Measurements from ENCODE around the gene CCDC91.

DNA sequence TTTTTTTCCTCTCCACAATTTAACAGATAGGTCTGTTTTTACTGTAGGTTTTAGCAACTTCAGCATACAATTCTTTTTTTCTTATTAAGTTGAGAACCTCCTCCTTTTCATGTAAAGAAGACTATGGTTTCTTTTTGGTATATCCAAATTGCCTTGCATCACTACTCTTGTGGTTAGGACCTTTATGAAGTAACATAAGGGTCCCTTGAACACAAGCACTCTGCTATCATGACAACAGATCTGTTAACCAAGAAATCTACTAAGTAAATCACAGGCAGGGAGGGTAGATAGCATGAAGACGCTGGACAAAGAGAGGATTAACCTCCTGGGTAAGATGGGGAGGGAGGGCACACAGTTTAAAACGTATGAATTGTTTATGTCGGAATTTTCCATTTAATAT lies 380.6 kb downstream of the CCDC91 start:
- no peak for TF ChIP-seq POLR2AphosphoS5 (IDR thresholded peaks at IDR 0.05; ENCODE audit: low read depth, low read length)
- no peak for TF ChIP-seq SIN3A (IDR thresholded peaks at IDR 0.05; ENCODE audit: borderline replicate concordance, insufficient read depth, low read length)
- TF ChIP-seq, protein P1, sequence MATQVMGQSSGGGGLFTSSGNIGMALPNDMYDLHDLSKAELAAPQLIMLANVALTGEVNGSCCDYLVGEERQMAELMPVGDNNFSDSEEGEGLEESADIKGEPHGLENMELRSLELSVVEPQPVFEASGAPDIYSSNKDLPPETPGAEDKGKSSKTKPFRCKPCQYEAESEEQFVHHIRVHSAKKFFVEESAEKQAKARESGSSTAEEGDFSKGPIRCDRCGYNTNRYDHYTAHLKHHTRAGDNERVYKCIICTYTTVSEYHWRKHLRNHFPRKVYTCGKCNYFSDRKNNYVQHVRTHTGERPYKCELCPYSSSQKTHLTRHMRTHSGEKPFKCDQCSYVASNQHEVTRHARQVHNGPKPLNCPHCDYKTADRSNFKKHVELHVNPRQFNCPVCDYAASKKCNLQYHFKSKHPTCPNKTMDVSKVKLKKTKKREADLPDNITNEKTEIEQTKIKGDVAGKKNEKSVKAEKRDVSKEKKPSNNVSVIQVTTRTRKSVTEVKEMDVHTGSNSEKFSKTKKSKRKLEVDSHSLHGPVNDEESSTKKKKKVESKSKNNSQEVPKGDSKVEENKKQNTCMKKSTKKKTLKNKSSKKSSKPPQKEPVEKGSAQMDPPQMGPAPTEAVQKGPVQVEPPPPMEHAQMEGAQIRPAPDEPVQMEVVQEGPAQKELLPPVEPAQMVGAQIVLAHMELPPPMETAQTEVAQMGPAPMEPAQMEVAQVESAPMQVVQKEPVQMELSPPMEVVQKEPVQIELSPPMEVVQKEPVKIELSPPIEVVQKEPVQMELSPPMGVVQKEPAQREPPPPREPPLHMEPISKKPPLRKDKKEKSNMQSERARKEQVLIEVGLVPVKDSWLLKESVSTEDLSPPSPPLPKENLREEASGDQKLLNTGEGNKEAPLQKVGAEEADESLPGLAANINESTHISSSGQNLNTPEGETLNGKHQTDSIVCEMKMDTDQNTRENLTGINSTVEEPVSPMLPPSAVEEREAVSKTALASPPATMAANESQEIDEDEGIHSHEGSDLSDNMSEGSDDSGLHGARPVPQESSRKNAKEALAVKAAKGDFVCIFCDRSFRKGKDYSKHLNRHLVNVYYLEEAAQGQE (IDR thresholded peaks at IDR 0.05; ENCODE audit: insufficient read depth in 1 of 2, low read depth in 2 of 2, low read length in 2 of 2) = no peak

Measured in PFSK-1 (cell line).